Esophagus squamous epithelium (tissue), 5 donors: ENCODE data around the gene KCNH1. TPM values are rescaled to one million over a fixed set of nuclear protein-coding genes. Genes with fewer than 3 reads are reported as not detected.
A peak's percentile ranks its signal among the peaks of the same experiment; 100 is the strongest.

Experiments used
- DNase-seq: peaks from one replicate; lab custom pipeline; 2025; lab: John Stamatoyannopoulos, UW
- H3K27ac ChIP-seq, 4 donors: fragments of 200-600 bp; sonication (generic); one replicate each; pipeline ENCODE4 v1.5.1; 2016 to 2019; ENCODE audit warnings: mild to moderate bottlenecking in 1 of 4
- H3K27me3 ChIP-seq, 4 donors: fragments of 200-600 bp; sonication (generic); 1 replicate in 3 of 4; 2 replicates in 1 of 4; pipeline versions ENCODE4 v1.5.1 to v1.6.0; 2017 to 2021; ENCODE audit warnings: antibody characterized with exemption in 1 of 4
- H3K36me3 ChIP-seq, 3 donors: fragments of 200-600 bp; sonication (generic); one replicate each; pipeline ENCODE4 v1.5.1; 2016 to 2019
- H3K4me1 ChIP-seq, 3 donors: fragments of 200-600 bp; sonication (generic); one replicate each; pipeline ENCODE4 v1.5.1; 2017 to 2019
- H3K4me3 ChIP-seq, 4 donors: fragments of 200-600 bp; sonication (generic); 1 replicate in 3 of 4; 2 replicates in 1 of 4; pipeline ENCODE4 v1.5.1; 2016 to 2019; ENCODE audit warnings: mild to moderate bottlenecking in 2 of 4, moderate library complexity in 1 of 4
- H3K9me3 ChIP-seq, 3 donors: fragments of 200-600 bp; sonication (generic); one replicate each; pipeline ENCODE4 v1.5.1; 2016 to 2019
- CTCF ChIP-seq, 6 experiments: fragments of 450-650 bp in 4 of 6; fragments of 200-600 bp in 2 of 6; sonication (generic) in 2 of 6; IDR thresholded peaks; one replicate each; pipeline ENCODE4 v1.5.1; 2016 to 2019; ENCODE audit warnings: antibody characterized with exemption in 6 of 6, mild to moderate bottlenecking in 4 of 6, moderate library complexity in 4 of 6
- POLR2A ChIP-seq, 4 donors: fragments of 450-650 bp; IDR thresholded peaks; one replicate each; pipeline ENCODE4 v1.6.1; 2017; ENCODE audit warnings: antibody characterized with exemption in 4 of 4, mild to moderate bottlenecking in 4 of 4, moderate library complexity in 3 of 4
- WGBS, 2 donors: methylation state at CpG; one replicate each; pipeline ENCODE4 v1.1.5; 2018; 5-methylcytosine and 5-hydroxymethylcytosine counted together
- intact Hi-C: fragments of 100-400 bp; cut with DNase I; formaldehyde crosslinking; loops from one replicate; pipeline ENCODE4 v1.15.0; 2022
- total RNA-seq, 4 donors: library from RNA; depleted of rRNA; stranded (reverse); fragments of >200 nt; gene quantifications; one replicate each; pipeline ENCODE4 v1.1.0, GENCODE V29; 2016
- donor health status: DM: yes; HTN: yes; CAD: no.

Gene KCNH1
- total RNA-seq, 4 donors from 2014 or later, result 0.57 to 1.0 (median 0.83) TPM; not detected in 1

DNA sequence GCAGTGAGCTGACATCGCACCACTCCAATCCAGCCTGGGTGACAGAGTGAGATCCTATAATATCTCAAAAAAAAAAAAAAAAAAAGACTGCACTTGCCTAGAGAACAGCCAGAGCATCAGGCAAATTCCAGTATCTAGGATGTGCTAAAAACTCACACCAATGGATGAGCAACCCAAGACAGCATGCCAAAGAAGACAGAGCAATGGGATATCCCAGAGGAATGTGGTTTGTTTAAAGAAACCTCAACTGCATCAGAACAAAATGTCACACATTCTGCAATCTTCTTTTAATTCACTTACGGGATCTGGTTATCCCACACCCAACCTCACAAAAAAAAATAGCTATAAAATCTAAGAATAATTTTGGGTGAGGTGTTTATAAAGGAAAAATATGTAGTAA is 7.3 kb downstream of the KCNH1 start:
- WGBS, 2 donors, result 75 to 89% methylated on average over 2 of the region's 2 CpGs
- H3K27me3 ChIP-seq, result peaks cover 0 to 24% (median 0%) of the 10 kb centered on the region in 4 donors
- intact Hi-C loops, result no loop called here
- no peaks in the 10 kb centered on the region for H3K9me3 ChIP-seq
- H3K27ac ChIP-seq, result peak overlapping the region in 1 of 4 donors; percentile 39
- DNase-seq, result no peak
- no peak for TF ChIP-seq CTCF (IDR thresholded peaks at IDR 0.05)
- TF ChIP-seq POLR2A (IDR thresholded peaks at IDR 0.05), result no peak
- H3K4me1 ChIP-seq, result no peaks in the 10 kb centered on the region
- no peak overlapping the region for H3K4me3 ChIP-seq
- H3K36me3 ChIP-seq, result no peaks in the 10 kb centered on the region

DNA sequence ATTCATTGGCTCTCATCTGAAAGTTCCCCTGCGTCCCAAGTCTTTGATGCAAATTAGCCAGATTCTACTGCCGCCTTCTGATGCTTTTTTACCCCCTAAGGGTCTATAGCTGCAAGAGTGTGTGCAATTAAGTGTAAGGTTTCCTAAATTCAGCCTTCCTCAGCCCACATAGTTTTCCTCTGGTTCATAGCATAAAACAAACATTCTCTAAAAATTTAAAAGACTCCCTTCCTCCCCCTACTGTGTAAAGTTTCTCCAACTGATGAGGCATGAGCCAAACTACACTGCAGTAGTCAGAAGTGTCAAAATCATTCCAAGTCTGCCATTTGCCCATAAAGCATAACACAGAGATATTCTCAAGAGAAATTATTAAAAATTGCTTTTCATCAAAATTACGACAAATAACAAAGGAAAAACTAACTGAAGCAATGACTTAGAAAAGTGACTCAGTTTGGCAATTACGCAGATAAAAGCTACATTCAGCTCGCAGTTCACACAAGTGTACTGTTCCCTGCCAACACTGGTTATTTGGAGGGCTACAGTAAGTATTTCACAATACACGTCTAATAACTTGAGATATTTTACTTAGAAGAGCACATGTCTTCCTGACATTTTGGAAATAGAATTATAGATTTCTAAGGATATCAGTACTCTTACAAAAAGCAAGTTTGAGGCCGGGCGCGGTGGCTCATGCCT is 15.4 kb downstream of the KCNH1 start:
- Histone ChIP-seq H3K36me3 (no peaks in the 10 kb centered on the region), H3K4me1 (no peaks in the 10 kb centered on the region), H3K27me3 (peaks cover 0 to 8% (median 0%) of the 10 kb centered on the region in 4 donors), H3K9me3 (no peaks in the 10 kb centered on the region), H3K27ac (no peak overlapping the region), H3K4me3 (no peak overlapping the region)
- TF ChIP-seq CTCF (IDR thresholded peaks at IDR 0.05) (no peak), POLR2A (IDR thresholded peaks at IDR 0.05) (no peak)
- 81 to 82% methylated on average over 9 of the region's 9 CpGs for WGBS, 2 donors
- DNase-seq, result no peak
- intact Hi-C loops, result no loop called here

- Histone ChIP-seq H3K27me3 (peaks cover 0 to 7% (median 0%) of the 10 kb centered on the region in 4 donors), H3K4me3 (no peak overlapping the region), H3K36me3 (no peaks in the 10 kb centered on the region), H3K27ac (no peak overlapping the region), H3K9me3 (no peaks in the 10 kb centered on the region), H3K4me1 (no peaks in the 10 kb centered on the region)
- WGBS, 2 donors, result 43% methylated on average over 6 of the region's 6 CpGs
- TF ChIP-seq POLR2A (IDR thresholded peaks at IDR 0.05), result no peak
- TF ChIP-seq CTCF (IDR thresholded peaks at IDR 0.05), result no peak
- intact Hi-C loops, result no loop called here
- DNase-seq, result no peak
Observed at GRCh38 chr1:211114446-211114845, 19.5 kb downstream of the KCNH1 start.

- no peak overlapping the region for H3K4me3 ChIP-seq
- no peak overlapping the region for H3K27ac ChIP-seq
- no peak for TF ChIP-seq CTCF (IDR thresholded peaks at IDR 0.05)
- TF ChIP-seq POLR2A (IDR thresholded peaks at IDR 0.05), result no peak
- no peaks in the 10 kb centered on the region for H3K9me3 ChIP-seq
- intact Hi-C loops, result no loop called here
- H3K27me3 ChIP-seq, result peaks cover 0 to 7% (median 0%) of the 10 kb centered on the region in 4 donors
- H3K4me1 ChIP-seq, result no peaks in the 10 kb centered on the region
- DNase-seq, result no peak
- H3K36me3 ChIP-seq, result no peaks in the 10 kb centered on the region
- WGBS, 2 donors, result 40% methylated on average over 2 of the region's 2 CpGs; no CpG with 5 or more reads in 1 of the 2 donors
Observed at GRCh38 chr1:211113566-211113965, 20.4 kb downstream of the KCNH1 start.

GRCh38 chr1:211111351-211111750 is 22.6 kb downstream of the KCNH1 start:
- Histone ChIP-seq H3K27ac (no peak overlapping the region), H3K4me3 (no peak overlapping the region), H3K27me3 (peaks cover 0 to 7% (median 0%) of the 10 kb centered on the region in 4 donors), H3K9me3 (no peaks in the 10 kb centered on the region), H3K36me3 (no peaks in the 10 kb centered on the region), H3K4me1 (no peaks in the 10 kb centered on the region)
- intact Hi-C loops, result no loop called here
- WGBS, 2 donors, result no CpG with 5 or more reads among the region's 22 CpGs
- TF ChIP-seq POLR2A (IDR thresholded peaks at IDR 0.05) (no peak), CTCF (IDR thresholded peaks at IDR 0.05) (no peak)
- no peak for DNase-seq
